ENCODE measurements around the gene NMRK1.

Gene NMRK1

DNA sequence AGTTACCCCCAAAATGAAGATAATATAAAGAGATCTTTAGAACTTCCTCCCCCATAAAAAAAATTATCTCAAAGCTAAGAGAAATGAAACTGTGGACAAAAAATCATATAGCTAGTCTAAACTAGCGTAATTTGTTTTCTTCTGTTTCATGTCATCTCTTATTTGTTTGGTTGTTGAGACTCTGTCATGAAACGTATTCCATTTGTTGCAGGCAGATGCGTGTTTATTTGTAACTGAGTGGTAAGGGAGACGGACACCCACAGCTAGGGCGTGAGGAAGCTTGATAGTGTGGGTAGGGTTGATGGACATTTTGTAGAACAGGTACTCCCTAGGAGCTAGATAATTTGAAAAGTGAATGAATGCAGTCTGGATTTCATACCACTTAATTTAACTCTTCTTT, 42.2 kb upstream of the NMRK1 start:
- no peak for DNase-seq (ENCODE audit: extremely low read depth, low read depth)
- H3K4me3 ChIP-seq (replicated peaks; ENCODE audit: low read depth, low read length): no peak overlapping the region
- TF ChIP-seq, protein P1, sequence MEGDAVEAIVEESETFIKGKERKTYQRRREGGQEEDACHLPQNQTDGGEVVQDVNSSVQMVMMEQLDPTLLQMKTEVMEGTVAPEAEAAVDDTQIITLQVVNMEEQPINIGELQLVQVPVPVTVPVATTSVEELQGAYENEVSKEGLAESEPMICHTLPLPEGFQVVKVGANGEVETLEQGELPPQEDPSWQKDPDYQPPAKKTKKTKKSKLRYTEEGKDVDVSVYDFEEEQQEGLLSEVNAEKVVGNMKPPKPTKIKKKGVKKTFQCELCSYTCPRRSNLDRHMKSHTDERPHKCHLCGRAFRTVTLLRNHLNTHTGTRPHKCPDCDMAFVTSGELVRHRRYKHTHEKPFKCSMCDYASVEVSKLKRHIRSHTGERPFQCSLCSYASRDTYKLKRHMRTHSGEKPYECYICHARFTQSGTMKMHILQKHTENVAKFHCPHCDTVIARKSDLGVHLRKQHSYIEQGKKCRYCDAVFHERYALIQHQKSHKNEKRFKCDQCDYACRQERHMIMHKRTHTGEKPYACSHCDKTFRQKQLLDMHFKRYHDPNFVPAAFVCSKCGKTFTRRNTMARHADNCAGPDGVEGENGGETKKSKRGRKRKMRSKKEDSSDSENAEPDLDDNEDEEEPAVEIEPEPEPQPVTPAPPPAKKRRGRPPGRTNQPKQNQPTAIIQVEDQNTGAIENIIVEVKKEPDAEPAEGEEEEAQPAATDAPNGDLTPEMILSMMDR (IDR thresholded peaks at IDR 0.05; ENCODE audit: low read depth, low read length, missing control alignments): no peak

DNA sequence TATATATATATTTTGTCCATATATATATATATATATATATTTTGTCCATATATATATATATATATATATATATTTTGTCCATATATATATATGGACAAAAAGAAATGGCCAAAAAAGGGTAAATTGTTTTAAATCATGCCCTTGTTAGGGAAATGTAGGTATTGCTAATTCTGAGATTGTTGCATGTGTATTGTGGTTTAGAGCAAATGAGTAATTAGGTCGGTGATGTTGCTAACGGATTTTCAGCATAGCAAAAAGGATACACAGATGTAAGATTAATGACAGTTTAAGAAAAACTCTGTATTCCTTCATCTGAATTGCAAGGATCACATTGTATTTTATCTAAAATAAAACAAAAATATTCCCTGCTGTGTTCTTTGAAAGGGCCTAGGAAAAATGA, 40.6 kb upstream of the NMRK1 start:
- H3K4me3 ChIP-seq (replicated peaks; ENCODE audit: low read depth, low read length): no peak overlapping the region
- TF ChIP-seq, protein P1 (IDR thresholded peaks at IDR 0.05; ENCODE audit: low read depth, low read length, missing control alignments): no peak
- DNase-seq (ENCODE audit: extremely low read depth, low read depth): no peak

DNA sequence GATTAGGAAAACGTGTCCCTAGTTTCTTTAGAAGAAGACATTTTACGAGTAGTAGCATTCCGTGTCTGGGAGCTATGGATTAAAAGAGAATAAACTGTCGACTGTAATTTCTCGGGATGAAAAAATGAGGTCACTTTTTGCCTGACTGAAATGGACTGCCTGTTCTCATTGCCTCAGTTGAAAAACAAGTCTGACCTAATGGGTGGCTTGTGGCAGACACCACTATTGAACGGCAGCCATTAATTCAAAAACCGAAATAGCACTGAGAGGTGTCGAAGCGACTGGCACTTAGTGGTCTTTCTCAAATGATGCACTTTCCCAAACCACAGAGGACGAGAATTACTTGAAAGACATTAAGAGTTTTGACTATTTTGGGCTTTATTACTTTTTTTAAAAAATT, 35.7 kb upstream of the NMRK1 start:
- DNase-seq (ENCODE audit: extremely low read depth, low read depth): no peak
- no peak overlapping the region for H3K4me3 ChIP-seq (replicated peaks; ENCODE audit: low read depth, low read length)
- TF ChIP-seq, protein P1 (IDR thresholded peaks at IDR 0.05; ENCODE audit: low read depth, low read length, missing control alignments): no peak

DNA sequence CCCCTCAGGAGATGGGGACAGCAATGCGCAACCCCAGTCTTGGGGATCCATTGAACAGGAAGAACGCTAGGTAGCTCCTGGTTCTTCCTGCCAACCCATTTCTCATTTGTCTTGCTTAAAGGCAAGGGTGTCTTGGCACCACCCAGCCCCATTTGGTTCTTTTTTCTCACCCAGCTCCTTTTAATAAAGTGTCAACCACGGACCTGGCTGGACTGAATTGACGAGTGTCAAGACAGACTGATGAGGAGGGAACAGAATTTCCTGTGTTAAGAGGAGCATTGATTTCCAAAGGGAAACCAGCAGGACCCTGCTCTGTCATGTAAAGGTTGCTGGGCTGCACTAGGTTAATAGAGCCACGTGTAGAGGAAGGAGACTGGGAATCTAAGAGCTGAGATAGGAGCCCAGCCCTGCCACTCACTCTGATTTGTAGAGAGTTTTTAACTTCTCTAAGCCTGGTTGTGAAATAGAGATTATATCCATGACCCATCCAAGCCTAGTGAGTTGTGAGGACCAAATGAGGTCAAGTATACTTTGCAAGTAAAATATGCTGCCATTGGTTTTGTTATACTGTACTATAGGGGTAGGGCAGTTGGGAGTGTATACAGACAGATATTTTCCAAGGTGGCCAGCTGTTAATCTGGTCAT, 34.1 kb upstream of the NMRK1 start:
- DNase-seq (ENCODE audit: extremely low read depth, low read depth): no peak
- H3K4me3 ChIP-seq (replicated peaks; ENCODE audit: low read depth, low read length): no peak overlapping the region
- TF ChIP-seq, protein P1 (IDR thresholded peaks at IDR 0.05; ENCODE audit: low read depth, low read length, missing control alignments): no peak

DNA sequence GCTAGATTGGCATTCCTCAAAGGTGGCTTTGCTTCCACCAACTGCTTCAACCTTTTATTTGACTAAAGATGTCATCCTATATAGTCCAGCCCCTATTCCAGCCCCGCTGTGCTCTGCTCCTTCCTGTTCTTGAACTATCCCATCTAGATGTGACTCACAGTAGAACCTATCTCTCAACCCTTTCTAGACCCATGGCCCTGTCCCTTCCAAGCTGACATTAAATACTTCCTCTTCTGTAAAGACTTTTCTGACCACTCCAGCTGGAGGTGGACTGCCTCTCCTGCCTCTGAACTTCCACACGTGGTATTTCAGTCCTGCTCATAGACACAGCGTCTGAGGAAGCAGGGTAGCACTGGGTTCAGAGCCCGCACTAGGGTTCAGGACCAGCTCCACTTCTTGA, 32.7 kb upstream of the NMRK1 start:
- TF ChIP-seq, protein P1 (IDR thresholded peaks at IDR 0.05; ENCODE audit: low read depth, low read length, missing control alignments): no peak
- no peak overlapping the region for H3K4me3 ChIP-seq (replicated peaks; ENCODE audit: low read depth, low read length)
- no peak for DNase-seq (ENCODE audit: extremely low read depth, low read depth)

DNA sequence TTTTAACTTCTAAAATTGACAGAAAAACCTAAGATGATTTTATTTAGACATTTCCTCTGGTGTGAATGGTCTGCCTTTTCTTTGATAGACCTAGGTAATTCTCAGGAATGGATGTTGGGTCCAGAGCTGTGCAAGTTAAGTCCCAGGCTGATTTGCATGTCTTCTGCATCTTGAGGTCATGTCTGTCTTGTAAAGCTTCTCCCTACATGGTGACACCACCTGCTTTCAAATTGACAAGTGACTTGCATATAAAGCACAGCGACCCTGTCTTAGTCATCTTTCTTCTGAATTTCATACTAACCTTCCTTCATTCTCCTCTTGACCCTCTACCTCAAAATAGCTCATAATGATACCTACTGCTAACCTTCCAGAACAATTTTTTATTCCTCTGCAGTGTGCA, 29.6 kb upstream of the NMRK1 start:
- no peak overlapping the region for H3K4me3 ChIP-seq (replicated peaks; ENCODE audit: low read depth, low read length)
- TF ChIP-seq, protein P1 (IDR thresholded peaks at IDR 0.05; ENCODE audit: low read depth, low read length, missing control alignments): no peak

DNA sequence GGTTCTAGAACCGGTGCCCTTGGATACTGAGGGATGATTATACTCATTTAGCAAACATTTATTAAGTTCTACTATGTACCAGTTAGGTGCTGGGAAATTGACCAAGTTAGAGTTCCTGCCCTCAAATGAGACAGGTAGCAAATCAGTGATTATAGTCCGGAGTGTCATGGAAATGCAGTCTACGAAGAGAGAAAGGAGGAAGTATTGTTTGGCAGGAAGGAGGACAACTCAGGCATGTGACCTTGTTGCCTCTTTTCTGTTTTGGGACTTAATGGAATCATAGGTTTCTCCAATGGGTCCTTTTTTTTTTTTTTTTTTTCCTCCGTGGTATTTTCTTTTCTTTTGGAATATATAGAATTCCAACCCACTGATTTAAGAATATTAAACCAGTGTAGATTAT, 28.4 kb upstream of the NMRK1 start:
- TF ChIP-seq, protein P1 (IDR thresholded peaks at IDR 0.05; ENCODE audit: low read depth, low read length, missing control alignments): no peak
- no peak for DNase-seq (ENCODE audit: extremely low read depth, low read depth)
- H3K4me3 ChIP-seq (replicated peaks; ENCODE audit: low read depth, low read length): no peak overlapping the region

More for the DNA sequence above, 29.6 kb upstream of the NMRK1 start:
- no peak for DNase-seq (ENCODE audit: extremely low read depth, low read depth)

Data from HFF-Myc (cell line).